MCF 10A (cell line): ENCODE results near the gene RPTOR. TPM values are rescaled to one million over a fixed set of nuclear protein-coding genes. Genes with fewer than 3 reads are reported as not detected.

Experiments
- BruUV-seq: library from RNA; stranded (reverse); fragments of 400-500 nt; replicated peaks from 2 replicates; lab custom pipeline; 2021; lab: Mats Ljungman, UMichigan
- CTCF ChIA-PET: fragments of 300-600 bp; sonication (Branson Sonifier 250); formaldehyde crosslinking; extraction: SDS; loops from one replicate; lab custom pipeline; 2021; ENCODE audit warnings: antibody characterized with exemption, inconsistent platforms; lab: Yijun Ruan, JAX
- POLR2A ChIA-PET: fragments of 300-600, 350-650 bp; sonication (Branson Sonifier 250); formaldehyde crosslinking; extraction: SDS; loops from one replicate; lab custom pipeline; 2020; ENCODE audit warnings: antibody characterized with exemption, inconsistent platforms; lab: Yijun Ruan, JAX
- DNase-seq: peaks from one replicate; pipeline ENCODE4 v3.0.0-alpha.2; 2018; ENCODE audit not compliant: unreplicated experiment
- H3K27ac Mint-ChIP-seq: one replicate; pipeline ENCODE4 v1.8.0; 2022; ENCODE audit warnings: mild to moderate bottlenecking, low read depth, mixed read lengths; ENCODE audit not compliant: unreplicated experiment
- H3K27me3 Mint-ChIP-seq: one replicate; pipeline ENCODE4 v1.8.0; 2022; ENCODE audit warnings: mixed read lengths; ENCODE audit not compliant: insufficient read depth, unreplicated experiment
- H3K36me3 Mint-ChIP-seq: one replicate; pipeline ENCODE4 v1.8.0; 2022; ENCODE audit warnings: mild to moderate bottlenecking, moderate library complexity, mixed read lengths; ENCODE audit not compliant: insufficient read depth, unreplicated experiment
- H3K4me1 Mint-ChIP-seq: one replicate; pipeline ENCODE4 v1.8.0; 2022; ENCODE audit warnings: mixed read lengths; ENCODE audit not compliant: insufficient read depth, unreplicated experiment
- H3K4me3 Mint-ChIP-seq: one replicate; pipeline ENCODE4 v1.8.0; 2022; ENCODE audit warnings: mild to moderate bottlenecking, moderate library complexity, mixed read lengths; ENCODE audit not compliant: unreplicated experiment
- H3K9me3 Mint-ChIP-seq: one replicate; pipeline ENCODE4 v1.8.0; 2022; ENCODE audit warnings: mixed read lengths; ENCODE audit not compliant: unreplicated experiment
- CTCF ChIP-seq: fragments of 200-600 bp; IDR thresholded peaks from one replicate; pipeline ENCODE4 v1.8.0; 2022; ENCODE audit warnings: antibody characterized with exemption, mild to moderate bottlenecking; ENCODE audit not compliant: unreplicated experiment
- intact Hi-C: fragments of 100-400 bp; cut with micrococcal nuclease; formaldehyde crosslinking; loops from 2 replicates; pipeline ENCODE4 v1.14.1; 2022
- total RNA-seq: library from RNA; stranded (reverse); gene quantifications from 2 replicates; pipeline ENCODE4 v1.2.3, GENCODE V29; 2022

Gene RPTOR
- total RNA-seq, 1 experiment from 2014 or later = 41.3 TPM

- DNase-seq = no peak
- CTCF ChIA-PET = no interaction called here
- Mint-ChIP-seq H3K27ac (no peak overlapping the region), H3K4me3 (no peak overlapping the region), H3K4me1 (peaks cover 13% of the 10 kb centered on the region), H3K9me3 (no peaks in the 10 kb centered on the region), H3K27me3 (no peaks in the 10 kb centered on the region), H3K36me3 (peaks cover 12% of the 10 kb centered on the region)
- no peak for TF ChIP-seq CTCF
- intact Hi-C loops = no loop called here
- POLR2A ChIA-PET = interaction anchor here (1.4 kb wide), 1 partner anchor 11 kb away, joined by 3 read pairs; no protein-coding TSS in a partner anchor
- BruUV-seq = no TSS peak
Observed at GRCh38 chr17:80671039-80671824, 126.6 kb downstream of the RPTOR start.

GRCh38 chr17:80671825-80672110 lies 127.1 kb downstream of the RPTOR start:
- POLR2A ChIA-PET = interaction anchor here (1.4 kb wide), 1 partner anchor 10 kb away, joined by 3 read pairs; no protein-coding TSS in a partner anchor
- BruUV-seq = no TSS peak
- CTCF ChIA-PET = no interaction called here

GRCh38 chr17:80673152-80673920 lies 128.7 kb downstream of the RPTOR start:
- peaks cover 15% of the 10 kb centered on the region for H3K4me1 Mint-ChIP-seq
- BruUV-seq = no TSS peak
- H3K9me3 Mint-ChIP-seq = no peaks in the 10 kb centered on the region
- no peaks in the 10 kb centered on the region for H3K27me3 Mint-ChIP-seq
- TF ChIP-seq CTCF = no peak
- POLR2A ChIA-PET = no interaction called here
- intact Hi-C loops = no loop called here
- DNase-seq = no peak
- H3K36me3 Mint-ChIP-seq = no peaks in the 10 kb centered on the region
- CTCF ChIA-PET = no interaction called here
- no peak overlapping the region for H3K27ac Mint-ChIP-seq
- no peak overlapping the region for H3K4me3 Mint-ChIP-seq

More at GRCh38 chr17:80671825-80672110, 127.1 kb downstream of the RPTOR start:
- H3K9me3 Mint-ChIP-seq = no peaks in the 10 kb centered on the region
- no peak overlapping the region for H3K4me3 Mint-ChIP-seq
- no peaks in the 10 kb centered on the region for H3K27me3 Mint-ChIP-seq
- intact Hi-C loops = no loop called here
- no peak overlapping the region for H3K27ac Mint-ChIP-seq
- peaks cover 14% of the 10 kb centered on the region for H3K4me1 Mint-ChIP-seq
- peaks cover 11% of the 10 kb centered on the region for H3K36me3 Mint-ChIP-seq
- TF ChIP-seq CTCF = no peak
- no peak for DNase-seq

- intact Hi-C loops = no loop called here
- H3K9me3 Mint-ChIP-seq = no peaks in the 10 kb centered on the region
Observed at GRCh38 chr17:80675438-80676095, 130.9 kb downstream of the RPTOR start.

More at GRCh38 chr17:80675438-80676095, 130.9 kb downstream of the RPTOR start:
- no peak for DNase-seq
- Mint-ChIP-seq H3K36me3 (no peaks in the 10 kb centered on the region), H3K4me1 (peaks cover 20% of the 10 kb centered on the region), H3K27ac (no peak overlapping the region), H3K27me3 (no peaks in the 10 kb centered on the region), H3K4me3 (no peak overlapping the region)
- BruUV-seq = no TSS peak
- no peak for TF ChIP-seq CTCF
- ChIA-PET CTCF (interaction anchor here (0.5 to 0.6 kb wide), 2 partner anchors 11 to 71 kb away, joined by 3 read pairs; no protein-coding TSS in a partner anchor), POLR2A (no interaction called here)
